ENCODE results near the gene CFD.

Gene CFD

DNA sequence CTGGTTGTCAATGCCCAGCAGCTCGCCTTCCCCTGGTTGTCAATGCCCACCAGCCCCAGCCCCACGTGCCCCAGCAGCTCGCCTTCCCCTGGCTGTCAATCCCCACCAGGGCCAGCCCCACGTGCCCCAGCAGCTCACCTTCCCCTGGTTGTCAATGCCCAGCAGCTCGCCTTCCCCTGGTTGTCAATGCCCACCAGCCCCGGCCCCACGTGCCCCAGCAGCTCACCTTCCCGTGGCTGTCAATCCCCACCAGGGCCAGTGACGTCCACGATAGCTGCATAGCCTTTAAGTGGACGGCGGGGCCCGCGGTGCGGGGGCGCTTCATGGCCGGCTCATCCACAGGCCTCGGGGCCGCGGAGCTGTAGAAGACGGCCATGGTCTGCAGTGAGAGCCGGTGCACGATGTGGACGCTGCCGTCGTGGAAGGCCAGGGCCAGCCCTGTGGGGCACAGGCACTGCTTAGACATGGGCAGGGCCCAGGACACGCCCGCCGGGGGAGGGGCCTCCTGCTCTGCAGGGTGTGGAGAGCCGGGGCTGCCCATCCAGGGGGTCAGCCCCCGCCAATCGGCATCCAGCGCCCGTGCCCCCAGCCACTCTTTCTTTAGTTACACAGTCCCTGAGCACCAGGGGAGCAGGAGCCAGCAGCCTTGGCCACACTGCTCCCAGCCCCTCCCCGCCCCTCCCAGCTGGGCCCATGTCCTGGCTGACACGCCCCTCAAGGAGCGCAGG lies 20.4 kb downstream of the CFD start:
- H3K4me3 ChIP-seq (ENCODE audit: low read length) = no peak overlapping the region
- TF ChIP-seq ZNF274 (IDR thresholded peaks at IDR 0.05; ENCODE audit: low read depth, low read length) = no peak

DNA sequence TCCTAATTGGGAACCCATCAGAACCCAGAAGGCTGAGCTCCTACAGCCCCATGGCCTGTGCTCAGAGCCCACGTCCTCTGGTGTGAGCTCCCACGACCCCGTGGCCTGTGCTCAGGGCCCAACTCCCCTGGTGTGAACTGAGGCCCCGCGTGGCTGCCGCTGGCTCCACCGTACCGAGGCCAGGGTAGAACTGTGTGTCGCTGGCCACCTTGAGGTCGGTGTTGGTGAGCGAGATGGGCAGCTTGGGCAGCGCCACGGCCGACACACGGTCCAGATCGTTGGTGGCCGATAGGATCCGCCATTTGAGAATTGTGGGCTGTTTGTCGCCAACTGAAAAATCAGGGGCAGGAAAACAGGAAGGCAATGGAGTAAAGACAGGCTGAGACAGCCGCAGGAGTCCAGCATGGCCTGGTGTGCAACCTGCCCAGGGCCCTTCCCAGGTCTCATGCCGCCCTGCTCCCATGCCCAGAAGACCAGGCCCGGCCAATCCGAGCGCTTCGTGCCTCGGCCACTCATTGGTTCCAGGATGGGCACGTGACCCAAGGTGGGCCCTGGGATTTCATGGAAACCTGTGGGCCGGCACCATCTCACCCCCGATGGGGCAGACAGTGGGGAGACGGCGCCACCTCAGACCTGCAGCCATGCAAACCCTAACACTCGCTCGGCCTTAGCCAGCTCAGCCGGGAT lies 22.1 kb downstream of the CFD start:
- no peak for TF ChIP-seq ZNF274 (IDR thresholded peaks at IDR 0.05; ENCODE audit: low read depth, low read length)
- no peak overlapping the region for H3K4me3 ChIP-seq (ENCODE audit: low read length)

DNA sequence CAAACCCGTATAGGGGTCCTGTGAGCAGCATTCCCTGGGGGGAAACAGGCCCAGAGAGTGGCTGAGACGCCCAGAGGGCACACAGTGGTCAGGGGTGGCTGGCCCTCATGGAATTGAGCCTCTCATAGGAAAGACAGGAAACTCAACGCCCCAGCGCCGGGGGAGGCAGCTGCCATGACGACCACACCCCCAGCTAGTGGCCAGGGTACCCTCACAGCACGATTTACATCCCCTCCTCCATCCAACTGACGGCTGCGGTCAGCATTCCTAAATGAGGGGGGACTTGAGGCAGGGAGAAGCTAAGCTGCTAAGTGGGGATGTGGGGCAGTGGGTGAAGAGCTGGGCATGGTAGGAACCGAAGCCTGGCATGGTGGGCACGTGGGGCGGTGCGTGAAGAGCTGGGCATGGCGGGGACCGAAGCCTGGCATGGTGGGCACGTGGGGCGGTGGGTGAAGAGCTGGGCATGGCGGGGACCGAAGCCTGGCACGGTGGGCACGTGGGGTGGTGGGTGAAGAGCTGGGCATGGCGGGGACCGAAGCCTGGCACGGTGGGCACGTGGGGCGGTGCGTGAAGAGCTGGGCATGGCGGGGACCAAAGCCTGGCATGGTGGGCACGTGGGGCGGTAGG lies 23.5 kb downstream of the CFD start:
- TF ChIP-seq ZNF274 (IDR thresholded peaks at IDR 0.05; ENCODE audit: low read depth, low read length) = no peak
- no peak overlapping the region for H3K4me3 ChIP-seq (ENCODE audit: low read length)

DNA sequence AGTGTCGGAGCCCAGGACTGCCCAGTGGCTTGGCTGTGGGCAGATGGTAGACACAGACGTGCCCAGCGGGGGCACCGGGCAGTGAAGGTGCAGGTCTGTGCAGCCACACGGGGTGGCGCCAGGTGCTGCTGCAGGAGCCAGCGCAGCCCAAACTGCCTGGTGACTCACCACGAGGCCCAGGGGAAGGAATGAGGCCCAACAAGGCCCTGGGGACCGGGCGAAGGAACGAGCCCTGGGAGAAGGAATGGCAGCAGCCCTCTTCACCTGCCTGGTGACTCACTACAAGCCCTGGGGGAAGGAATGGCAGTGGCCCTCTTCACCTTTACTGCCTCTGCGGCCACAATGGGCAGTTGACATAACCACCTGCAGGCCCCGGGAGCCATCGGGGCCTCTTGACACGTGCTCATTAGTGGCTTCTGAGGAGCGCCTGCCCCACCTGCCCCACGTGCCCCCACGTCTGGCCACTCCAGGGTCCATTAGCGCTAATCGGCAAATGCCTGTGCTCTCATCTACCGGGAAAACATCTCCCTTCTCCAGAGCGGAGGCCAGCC lies 24.3 kb downstream of the CFD start:
- TF ChIP-seq ZNF274 (IDR thresholded peaks at IDR 0.05; ENCODE audit: low read depth, low read length) = no peak

DNA sequence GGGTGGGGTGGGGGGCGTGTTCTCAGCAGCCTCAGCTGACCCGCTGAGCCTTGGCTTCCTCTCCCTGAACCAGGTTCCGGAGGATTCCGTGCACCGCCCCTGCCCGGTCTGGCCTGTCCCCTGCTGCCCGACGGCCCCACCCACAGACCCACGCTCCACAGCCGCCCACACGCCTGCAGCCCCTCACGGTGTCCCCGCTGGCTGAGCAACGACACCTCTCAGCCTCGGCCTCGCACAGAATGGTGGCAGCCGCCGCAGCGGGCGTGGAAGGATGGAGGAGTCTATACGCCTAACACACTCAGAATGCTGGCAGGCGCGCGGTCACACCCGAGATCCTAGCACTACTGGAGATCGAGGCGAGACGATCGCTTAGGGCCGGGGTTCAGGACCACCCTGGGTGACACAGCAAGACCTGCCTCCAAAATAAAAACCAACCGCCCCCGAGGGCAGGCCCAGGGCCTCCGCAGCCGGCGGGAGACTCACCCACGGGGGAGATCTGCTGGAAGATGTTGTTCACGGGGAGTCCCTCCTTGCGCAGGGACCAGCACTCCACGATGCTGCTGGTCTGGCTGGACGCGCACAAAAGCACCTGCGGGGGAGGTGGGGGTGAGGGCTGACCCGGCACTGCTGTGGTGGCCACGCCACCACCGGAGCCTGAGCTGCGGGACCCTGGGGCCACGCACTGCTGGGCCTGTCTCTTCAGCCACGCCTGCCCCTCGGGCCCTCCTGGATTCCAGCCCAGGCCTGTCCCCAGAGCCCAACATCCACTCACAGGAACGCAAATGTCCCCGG lies 25.2 kb downstream of the CFD start:
- no peak overlapping the region for H3K4me3 ChIP-seq (ENCODE audit: low read length)
- TF ChIP-seq ZNF274 (IDR thresholded peaks at IDR 0.05; ENCODE audit: low read depth, low read length) = no peak

More for the DNA sequence above, 24.3 kb downstream of the CFD start:
- H3K4me3 ChIP-seq (ENCODE audit: low read length) = no peak overlapping the region

DNA sequence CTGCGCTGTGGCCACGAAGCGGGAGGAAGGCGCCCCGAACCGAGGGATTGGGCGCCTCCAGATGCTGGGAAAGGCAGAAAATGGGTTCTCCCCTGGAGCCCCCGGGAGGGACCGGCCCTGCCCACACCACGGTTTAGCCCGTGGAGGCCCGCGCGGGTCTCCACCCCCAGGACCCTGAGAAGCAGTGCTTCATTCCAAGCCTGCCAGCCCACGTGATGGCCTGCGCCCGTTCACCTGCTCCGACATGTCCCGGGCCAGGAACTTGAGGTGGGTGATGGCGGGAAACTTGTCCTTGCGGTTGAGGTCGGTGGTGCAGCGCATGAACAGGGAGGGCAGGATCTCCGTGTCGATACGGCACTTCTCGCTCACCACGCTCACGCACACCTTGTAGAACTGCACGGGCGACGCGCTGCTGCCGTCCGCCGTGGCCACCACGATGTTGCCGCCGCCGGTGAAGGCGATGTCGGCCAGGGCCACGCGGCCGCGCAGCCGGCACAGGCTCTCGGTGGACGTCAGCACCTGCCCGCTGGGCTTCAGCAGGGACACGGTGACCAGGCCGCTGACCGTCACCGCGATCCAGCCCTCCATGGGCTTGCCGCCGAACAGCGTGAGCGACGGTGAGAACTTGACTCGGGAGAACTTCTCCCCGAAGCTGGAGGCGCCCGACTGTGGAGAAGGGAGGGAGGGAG lies 26.2 kb downstream of the CFD start:
- TF ChIP-seq ZNF274 (IDR thresholded peaks at IDR 0.05; ENCODE audit: low read depth, low read length) = no peak
- H3K4me3 ChIP-seq (ENCODE audit: low read length) = no peak overlapping the region

DNA sequence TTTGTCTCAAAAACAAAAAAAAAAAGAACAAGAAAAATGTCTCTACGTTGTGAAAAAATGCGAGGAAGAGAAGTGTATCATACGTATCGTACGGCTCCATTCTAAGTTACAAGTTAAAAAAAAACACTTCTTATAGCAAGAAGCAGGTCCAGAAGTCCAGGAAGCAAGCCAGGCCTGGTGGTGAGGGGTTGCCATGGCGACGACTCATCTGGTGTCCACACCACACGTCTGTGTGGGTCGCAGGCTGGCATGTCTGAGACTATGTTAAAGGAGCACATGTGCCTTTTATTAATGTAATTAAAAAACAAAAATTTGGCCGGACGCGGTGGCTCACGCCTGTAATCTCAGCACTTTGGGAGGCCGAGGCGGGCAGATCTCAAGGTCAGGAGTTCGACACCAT lies 27.6 kb downstream of the CFD start:
- H3K4me3 ChIP-seq (ENCODE audit: low read length) = no peak overlapping the region
- no peak for TF ChIP-seq ZNF274 (IDR thresholded peaks at IDR 0.05; ENCODE audit: low read depth, low read length)

DNA sequence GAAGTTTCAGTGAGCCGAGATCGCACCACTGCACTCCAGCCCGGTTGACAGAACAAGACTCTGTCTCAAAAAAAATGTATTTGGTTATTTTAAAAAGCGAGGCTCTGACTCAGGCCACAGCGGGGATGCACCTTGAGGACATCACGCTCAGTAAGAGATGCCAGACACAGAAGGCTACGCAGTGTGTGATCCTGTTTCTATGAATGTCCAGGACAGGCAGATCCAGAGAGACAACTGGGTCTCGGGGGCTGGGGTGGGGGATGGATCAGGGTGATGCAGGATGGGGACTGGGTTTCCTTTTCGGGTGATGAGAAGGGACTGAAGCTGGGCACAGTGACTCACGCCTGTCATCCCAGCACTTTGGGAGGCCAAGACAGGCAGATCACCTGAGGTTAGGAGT lies 28.1 kb downstream of the CFD start:
- TF ChIP-seq ZNF274 (IDR thresholded peaks at IDR 0.05; ENCODE audit: low read depth, low read length) = no peak

DNA sequence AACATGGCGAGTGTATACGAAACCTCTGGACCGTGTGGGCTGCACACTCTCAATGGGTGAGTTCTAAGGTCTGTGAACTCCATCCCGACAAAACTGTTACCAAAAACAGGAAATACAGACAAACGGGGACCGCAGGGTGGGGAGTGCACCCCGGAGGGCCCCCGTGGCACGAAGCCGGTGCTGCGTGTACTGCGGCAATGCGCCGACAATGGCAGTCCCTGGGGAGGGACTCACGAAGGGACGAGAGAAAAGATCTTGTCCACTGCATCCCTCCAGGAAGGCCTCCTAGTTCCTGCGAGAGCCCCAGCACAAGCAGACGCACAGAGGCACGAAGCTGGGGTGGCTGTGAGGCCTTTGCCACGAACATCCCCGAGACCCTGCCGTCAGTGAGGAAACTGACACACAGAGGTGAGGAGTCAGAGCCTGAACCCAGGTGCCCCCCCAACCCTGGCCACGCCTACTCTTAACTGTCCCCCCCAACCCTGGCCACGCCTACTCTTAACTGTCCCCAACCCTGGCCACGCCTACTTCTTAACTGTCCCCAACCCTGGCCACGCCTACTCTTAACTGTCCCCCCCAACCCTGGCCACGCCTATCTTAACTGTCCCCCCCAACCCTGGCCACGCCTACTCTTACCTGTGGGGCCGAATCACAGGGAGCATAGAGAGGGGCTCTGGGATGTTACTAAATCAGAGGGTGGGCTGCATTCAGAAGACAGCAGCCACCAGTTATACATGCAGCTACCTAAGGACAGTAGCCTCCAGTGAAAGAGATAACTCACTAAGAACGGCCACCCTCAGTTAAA lies 29.3 kb downstream of the CFD start:
- TF ChIP-seq ZNF274 (IDR thresholded peaks at IDR 0.05; ENCODE audit: low read depth, low read length) = no peak

More for the DNA sequence above, 28.1 kb downstream of the CFD start:
- no peak overlapping the region for H3K4me3 ChIP-seq (ENCODE audit: low read length)

DNA sequence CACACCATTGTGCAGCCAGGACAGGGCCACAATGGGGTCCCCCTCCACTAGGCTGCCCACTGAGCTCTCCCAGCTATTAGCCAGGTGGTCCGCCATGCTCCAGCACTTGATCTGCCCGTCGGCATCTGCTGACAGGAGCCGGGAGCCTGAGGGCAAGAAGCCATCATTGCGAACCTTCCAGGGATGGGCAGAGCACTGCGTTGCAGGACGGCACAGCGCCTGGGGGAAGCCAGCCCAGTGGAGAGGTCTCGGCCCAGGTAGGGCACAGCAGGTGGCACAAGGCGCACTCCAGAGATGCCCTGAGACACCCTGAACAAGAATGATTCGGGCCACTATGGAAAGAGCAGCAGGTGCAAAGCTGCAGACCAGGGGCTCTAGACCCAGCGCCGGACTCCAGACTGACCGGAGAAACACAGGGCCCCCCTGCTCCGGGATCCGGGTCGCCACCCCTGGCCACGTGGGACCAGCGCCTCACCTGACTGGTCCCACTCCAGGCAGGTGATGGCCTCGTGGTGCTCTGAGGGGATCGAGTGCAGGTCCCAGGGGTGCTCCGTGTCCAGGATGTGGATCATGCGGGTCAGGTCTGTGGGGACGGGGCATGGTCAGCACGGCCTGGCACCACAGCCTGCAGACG lies 30.3 kb downstream of the CFD start:
- TF ChIP-seq ZNF274 (IDR thresholded peaks at IDR 0.05; ENCODE audit: low read depth, low read length) = no peak
- H3K4me3 ChIP-seq (ENCODE audit: low read length) = no peak overlapping the region

More for the DNA sequence above, 29.3 kb downstream of the CFD start:
- no peak overlapping the region for H3K4me3 ChIP-seq (ENCODE audit: low read length)

DNA sequence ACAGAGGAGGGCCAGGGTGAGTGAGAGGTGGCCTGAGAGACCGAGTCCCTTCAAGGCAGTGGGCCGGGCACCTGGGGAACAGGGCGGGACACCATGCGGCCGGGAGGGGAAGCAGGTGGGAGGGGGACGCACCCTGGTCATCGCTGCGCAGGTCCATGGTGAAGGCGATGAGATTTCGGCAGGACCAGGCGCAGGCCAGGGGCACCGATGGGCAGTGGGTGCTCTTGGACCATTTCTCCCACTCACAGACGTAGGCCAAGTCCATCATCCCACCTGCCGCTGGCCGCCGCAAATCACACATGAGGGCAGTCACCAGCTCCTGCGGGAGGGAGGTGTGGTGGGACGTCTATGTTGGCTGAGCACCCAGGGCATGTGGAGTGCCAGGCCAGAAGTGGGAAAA lies 31.4 kb downstream of the CFD start:
- no peak for TF ChIP-seq ZNF274 (IDR thresholded peaks at IDR 0.05; ENCODE audit: low read depth, low read length)

DNA sequence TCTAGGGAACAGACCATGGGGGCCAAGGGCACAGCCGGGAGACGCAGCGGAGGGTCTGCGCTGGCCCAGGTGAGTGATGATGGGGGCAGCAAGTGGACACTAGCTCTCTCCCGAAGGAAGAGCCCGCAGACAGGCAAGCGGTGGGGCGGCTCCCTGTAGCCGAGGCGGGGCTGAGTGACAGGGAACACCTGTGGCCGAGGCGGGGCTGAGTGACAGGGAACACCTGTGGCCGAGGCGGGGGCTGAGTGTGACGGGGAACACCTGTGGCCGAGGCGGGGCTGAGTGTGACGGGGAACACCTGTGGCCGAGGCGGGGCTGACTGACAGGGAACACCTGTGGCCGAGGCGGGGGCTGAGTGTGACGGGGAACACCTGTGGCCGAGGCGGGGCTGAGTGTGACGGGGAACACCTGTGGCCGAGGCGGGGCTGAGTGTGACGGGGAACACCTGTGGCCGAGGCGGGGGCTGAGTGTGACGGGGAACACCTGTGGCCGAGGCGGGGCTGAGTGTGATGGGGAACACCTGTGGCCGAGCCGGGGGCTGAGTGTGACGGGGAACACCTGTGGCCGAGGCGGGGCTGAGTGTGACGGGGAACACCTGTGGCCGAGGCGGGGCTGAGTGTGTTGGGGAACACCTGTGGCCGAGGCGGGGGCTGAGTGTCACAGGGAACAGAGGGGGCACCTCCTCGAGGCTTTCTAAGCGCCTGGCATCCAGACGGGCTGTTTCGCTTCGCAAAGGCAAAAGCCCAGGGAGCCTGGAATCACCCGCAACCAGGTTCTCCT lies 32.1 kb downstream of the CFD start:
- peak overlapping the region; percentile 92; the same call in 1 of the 2 replicates for H3K4me3 ChIP-seq (ENCODE audit: low read length)

More for the DNA sequence above, 31.4 kb downstream of the CFD start:
- no peak overlapping the region for H3K4me3 ChIP-seq (ENCODE audit: low read length)
